Ishikawa (cell line): ENCODE data around the gene SRGAP1.

Source experiments
- EGR1 ChIP-seq: IDR thresholded peaks from 2 replicates; pipeline ENCODE4 v1.6.1; 2012
- EP300 ChIP-seq: IDR thresholded peaks from 2 replicates; pipeline ENCODE4 v1.6.1; 2012; ENCODE audit warnings: borderline replicate concordance
- MAX ChIP-seq: IDR thresholded peaks from 2 replicates; pipeline ENCODE4 v1.6.1; 2012
- NFIC ChIP-seq: IDR thresholded peaks from 2 replicates; pipeline ENCODE4 v1.6.1; 2012
- RAD21 ChIP-seq: IDR thresholded peaks from 2 replicates; pipeline ENCODE4 v1.6.1; 2012; ENCODE audit warnings: low read depth
- REST ChIP-seq: IDR thresholded peaks from 2 replicates; pipeline ENCODE4 v1.6.1; 2012; ENCODE audit warnings: low read depth, mild to moderate bottlenecking
- TAF1 ChIP-seq: IDR thresholded peaks from 2 replicates; pipeline ENCODE4 v1.6.1; 2012; ENCODE audit warnings: low read depth, mild to moderate bottlenecking
- TCF12 ChIP-seq: IDR thresholded peaks from 2 replicates; pipeline ENCODE4 v1.6.1; 2012; ENCODE audit warnings: low read depth
- TEAD4 ChIP-seq: IDR thresholded peaks from 2 replicates; pipeline ENCODE4 v1.6.1; 2012
- YY1 ChIP-seq: IDR thresholded peaks from 2 replicates; pipeline ENCODE4 v1.6.1; 2012; ENCODE audit warnings: low read depth
- ZBTB7A ChIP-seq: IDR thresholded peaks from 2 replicates; pipeline ENCODE4 v1.6.1; 2012; ENCODE audit warnings: low read depth

GRCh38 chr12:63931703-63932102 is 87.2 kb downstream of the SRGAP1 start:
- TF ChIP-seq YY1 = no peak
- no peak for TF ChIP-seq EP300
- no peak for TF ChIP-seq RAD21
- TF ChIP-seq MAX = no peak
- no peak for TF ChIP-seq TEAD4
- TF ChIP-seq REST = no peak
- TF ChIP-seq TCF12 = no peak
- no peak for TF ChIP-seq EGR1
- no peak for TF ChIP-seq NFIC
- TF ChIP-seq TAF1 = no peak
- no peak for TF ChIP-seq ZBTB7A
